H1 (cell line): ENCODE data around the gene SPAG17. TPM values are rescaled to one million over a fixed set of nuclear protein-coding genes. Genes with fewer than 3 reads are reported as not detected.

ENCODE experiments used
- CTCF ChIA-PET: fragments of 300-600 bp; sonication (Branson Sonifier 250); formaldehyde crosslinking; loops from one replicate; lab custom pipeline; 2021; ENCODE audit not compliant: partially characterized antibody; lab: Charles Lee
- POLR2A ChIA-PET: fragments of 300-600 bp; sonication (Branson Sonifier 250); formaldehyde crosslinking; loops from one replicate; lab custom pipeline; 2021; ENCODE audit warnings: inconsistent platforms; ENCODE audit not compliant: partially characterized antibody; lab: Charles Lee
- DNase-seq, 2 experiments: peaks; one replicate each; pipeline versions ENCODE4 v3.0.0 to v3.0.0-alpha.2; 2010 to 2022; ENCODE audit warnings: low spot score in 2 of 2, low read depth in 1 of 2, mixed read lengths in 1 of 2
- FAIRE-seq: peaks from 2 replicates; lab custom pipeline; 2011; peaks lifted over from hg19 to GRCh38; lab: Jason Lieb, UNC
- H2AFZ ChIP-seq: 2 replicates; pipeline ENCODE4 v1.8.1; 2012; ENCODE audit warnings: low read length, inconsistent platforms
- H2AK5ac ChIP-seq: 2 replicates; pipeline ENCODE4 v1.6.1; 2013; ENCODE audit warnings: low read depth, low read length
- H2BK120ac ChIP-seq: replicated peaks from 2 replicates; pipeline ENCODE3; 2013; ENCODE audit warnings: low read depth, low read length, inconsistent platforms
- H2BK12ac ChIP-seq: 2 replicates; pipeline ENCODE4 v1.6.1; 2013; ENCODE audit warnings: low read depth, low read length
- H2BK15ac ChIP-seq: 2 replicates; pipeline ENCODE4 v1.6.1; 2013; ENCODE audit warnings: low read length
- H2BK20ac ChIP-seq: 2 replicates; pipeline ENCODE4 v1.6.1; 2013; ENCODE audit warnings: low read length
- H2BK5ac ChIP-seq: 2 replicates; pipeline ENCODE4 v1.6.1; 2013; ENCODE audit warnings: low read depth, low read length
- H3K14ac ChIP-seq: 2 replicates; pipeline ENCODE4 v1.6.1; 2013; ENCODE audit warnings: inconsistent platforms; ENCODE audit not compliant: insufficient read length
- H3K18ac ChIP-seq: 2 replicates; pipeline ENCODE4 v1.6.1; 2013; ENCODE audit warnings: low read length; ENCODE audit errors: extremely low read depth
- H3K23ac ChIP-seq: 2 replicates; pipeline ENCODE4 v1.6.1; 2013; ENCODE audit warnings: inconsistent platforms; ENCODE audit not compliant: insufficient read length
- H3K23me2 ChIP-seq: 2 replicates; pipeline ENCODE4 v1.6.1; 2013; ENCODE audit warnings: low read depth, low read length
- H3K27ac ChIP-seq: 2 replicates; pipeline ENCODE4 v1.6.1; 2011; ENCODE audit warnings: low read depth, low read length, inconsistent platforms
- H3K27me3 ChIP-seq, 4 experiments: replicated peaks in 1 of 4; 1 replicate in 1 of 4; 2 replicates in 3 of 4; pipeline versions ENCODE4 v1.6.1 to v1.8.1; 2011 to 2013; ENCODE audit warnings: low read length in 3 of 4, mild to moderate bottlenecking in 3 of 4, inconsistent platforms in 2 of 4, mixed read lengths in 2 of 4, moderate library complexity in 1 of 4; ENCODE audit not compliant: control insufficient read depth in 3 of 4, insufficient read depth in 3 of 4; ENCODE audit errors: extremely low read depth in 1 of 4
- H3K36me3 ChIP-seq, 4 experiments: 2 replicates each; pipeline versions ENCODE4 v1.6.1 to v1.8.1; 2011 to 2013; ENCODE audit warnings: mild to moderate bottlenecking in 4 of 4, low read length in 3 of 4, moderate library complexity in 2 of 4, control low read depth in 1 of 4, inconsistent platforms in 1 of 4; ENCODE audit not compliant: insufficient read depth in 4 of 4, control insufficient read depth in 2 of 4
- H3K4ac ChIP-seq: replicated peaks from 2 replicates; pipeline ENCODE3; 2013; ENCODE audit warnings: low read length, low read depth, mixed read lengths, inconsistent platforms; ENCODE audit not compliant: insufficient read length
- H3K4me1 ChIP-seq, 4 experiments: replicated peaks in 1 of 4; 1 replicate in 1 of 4; 2 replicates in 3 of 4; pipeline versions ENCODE4 v1.6.1 to v1.8.1; 2011 to 2013; ENCODE audit warnings: low read length in 3 of 4, inconsistent platforms in 2 of 4, mixed read lengths in 1 of 4; ENCODE audit not compliant: insufficient read depth in 4 of 4, control insufficient read depth in 3 of 4
- H3K4me2 ChIP-seq, 2 experiments: 2 replicates each; pipeline versions ENCODE4 v1.6.1 to v1.8.1; 2011 to 2013; ENCODE audit warnings: low read depth in 2 of 2, low read length in 2 of 2, control low read depth in 1 of 2, inconsistent platforms in 1 of 2, mild to moderate bottlenecking in 1 of 2; ENCODE audit not compliant: insufficient read depth in 1 of 2
- H3K4me3 ChIP-seq, 4 experiments: fragments of 200-600, 300-600 bp in 1 of 4; sonication (generic), shearing (Covaris generic), sonication (Bioruptor Twin) in 1 of 4; 2 replicates each; pipeline versions ENCODE4 v1.5.1 to v1.8.1; 2011 to 2016; ENCODE audit warnings: low read length in 4 of 4, low read depth in 3 of 4, control low read depth in 2 of 4, inconsistent platforms in 2 of 4, mild to moderate bottlenecking in 2 of 4, mixed read lengths in 1 of 4, moderate library complexity in 1 of 4; ENCODE audit not compliant: insufficient read depth in 2 of 4; ENCODE audit errors: extremely low read depth in 1 of 4
- H3K56ac ChIP-seq: replicated peaks from 2 replicates; pipeline ENCODE3; 2013; ENCODE audit warnings: low read depth, mild to moderate bottlenecking, mixed read lengths, low read length, inconsistent platforms; ENCODE audit not compliant: insufficient read length
- H3K79me1 ChIP-seq: 2 replicates; pipeline ENCODE4 v1.6.1; 2013; ENCODE audit warnings: low read depth, low read length, control low read depth
- H3K79me2 ChIP-seq, 2 experiments: 2 replicates each; pipeline versions ENCODE4 v1.6.1 to v1.8.1; 2012 to 2013; ENCODE audit warnings: low read length in 2 of 2, mild to moderate bottlenecking in 2 of 2, inconsistent platforms in 1 of 2; ENCODE audit not compliant: insufficient read depth in 2 of 2, control insufficient read depth in 1 of 2
- H3K9ac ChIP-seq, 4 experiments: replicated peaks in 1 of 4; 1 replicate in 1 of 4; 2 replicates in 3 of 4; pipeline versions ENCODE4 v1.6.1 to v1.8.1; 2011 to 2013; ENCODE audit warnings: low read depth in 3 of 4, low read length in 3 of 4, control low read depth in 2 of 4, mild to moderate bottlenecking in 2 of 4, moderate library complexity in 2 of 4, inconsistent platforms in 1 of 4; ENCODE audit errors: extremely low read depth in 1 of 4
- H3K9me3 ChIP-seq, 2 experiments: 2 replicates each; pipeline versions ENCODE4 v1.6.1 to v1.8.1; 2012 to 2013; ENCODE audit warnings: mild to moderate bottlenecking in 2 of 2, moderate library complexity in 2 of 2, control low read depth in 1 of 2, inconsistent platforms in 1 of 2, low read depth in 1 of 2, low read length in 1 of 2, mixed read lengths in 1 of 2; ENCODE audit not compliant: insufficient read depth in 2 of 2
- H4K20me1 ChIP-seq, 2 experiments: replicated peaks in 1 of 2; 2 replicates each; pipeline versions ENCODE3 to v1.8.1; 2011 to 2013; ENCODE audit warnings: inconsistent platforms in 2 of 2, low read length in 2 of 2, mild to moderate bottlenecking in 1 of 2; ENCODE audit not compliant: insufficient read depth in 2 of 2, control insufficient read depth in 1 of 2
- H4K5ac ChIP-seq: 2 replicates; pipeline ENCODE4 v1.6.1; 2013; ENCODE audit warnings: low read length, low read depth, mixed read lengths, inconsistent platforms; ENCODE audit not compliant: insufficient read length
- H4K8ac ChIP-seq: 2 replicates; pipeline ENCODE4 v1.8.0; 2013; ENCODE audit warnings: mild to moderate bottlenecking, moderate library complexity, low read length, inconsistent platforms; ENCODE audit not compliant: insufficient read depth; ENCODE audit errors: extremely low read depth
- H4K91ac ChIP-seq: replicated peaks from 2 replicates; pipeline ENCODE3; 2013; ENCODE audit warnings: low read length, mixed read lengths, inconsistent platforms; ENCODE audit not compliant: insufficient read length
- CHD1 ChIP-seq: IDR thresholded peaks from 2 replicates; pipeline ENCODE4 v1.6.1; 2012; ENCODE audit warnings: low read depth, low read length, improper control_type of control experiment
- GABPA ChIP-seq: IDR thresholded peaks from 2 replicates; pipeline ENCODE4 v1.6.1; 2011; ENCODE audit warnings: mild to moderate bottlenecking, low read length, moderate library complexity, borderline replicate concordance; ENCODE audit not compliant: insufficient read depth
- GTF2F1 ChIP-seq: IDR thresholded peaks from 2 replicates; pipeline ENCODE4 v1.6.1; 2012; ENCODE audit warnings: low read depth, low read length, improper control_type of control experiment, borderline replicate concordance
- POLR2A ChIP-seq, 2 experiments: IDR thresholded peaks; 1 replicate in 1 of 2; 2 replicates in 1 of 2; pipeline ENCODE4 v1.6.1; 2011; ENCODE audit warnings: low read depth in 2 of 2, low read length in 2 of 2, mild to moderate bottlenecking in 2 of 2; ENCODE audit errors: control extremely low read depth in 1 of 2
- SAP30 ChIP-seq: fragments of 300-600 bp; sonication (generic); IDR thresholded peaks from 2 replicates; pipeline ENCODE4 v1.7.1; 2012; ENCODE audit warnings: low read length, moderate library complexity, mild to moderate bottlenecking, inconsistent platforms; ENCODE audit not compliant: insufficient read depth, insufficient replicate concordance
- WGBS, 2 experiments: shearing (Covaris generic) in 1 of 2; methylation state at CpG; one replicate each; pipeline versions ENCODE4 v1.1.6 to v1.1.7; 2013 to 2015; ENCODE audit warnings: low lambda C conversion rate in 2 of 2, mixed read lengths in 2 of 2, inconsistent platforms in 1 of 2, low coverage in 1 of 2, missing lambda C conversion rate in 1 of 2; ENCODE audit not compliant: insufficient replicate concordance in 2 of 2, insufficient coverage in 1 of 2, insufficient read length in 1 of 2; ENCODE audit errors: extremely low coverage in 1 of 2, missing lambda C conversion rate in 1 of 2; 5-methylcytosine and 5-hydroxymethylcytosine counted together
- polyA plus RNA-seq, 7 experiments: library from polyadenylated mRNA; depleted of rRNA in 3 of 7; stranded (reverse) in 5 of 7; unstranded in 2 of 7; fragments of >200 nt in 5 of 7; fragments of 200-250 nt in 2 of 7; gene quantifications; 1 replicate in 5 of 7; 2 replicates in 1 of 7; 4 replicates in 1 of 7; pipeline versions ENCODE4 v1.2.1 to v1.2.3, GENCODE V29; 2011 to 2013; ENCODE audit warnings: missing spikeins in 2 of 7, mixed read lengths in 2 of 7
- total RNA-seq: library from RNA; stranded (reverse); fragmentation: NEBNext Ultra II Directional; extraction: Animal tissue kit (Norgen Biotek cat#: 25700); gene quantifications from 2 replicates; pipeline ENCODE4 v1.2.1, GENCODE V29; 2021

Gene SPAG17
- total and polyA plus RNA-seq, 2 of the 8 experiments (the other 6 are each of a cell fraction or from before 2014, with no cell fraction given), result 0.56 to 0.62 TPM

DNA sequence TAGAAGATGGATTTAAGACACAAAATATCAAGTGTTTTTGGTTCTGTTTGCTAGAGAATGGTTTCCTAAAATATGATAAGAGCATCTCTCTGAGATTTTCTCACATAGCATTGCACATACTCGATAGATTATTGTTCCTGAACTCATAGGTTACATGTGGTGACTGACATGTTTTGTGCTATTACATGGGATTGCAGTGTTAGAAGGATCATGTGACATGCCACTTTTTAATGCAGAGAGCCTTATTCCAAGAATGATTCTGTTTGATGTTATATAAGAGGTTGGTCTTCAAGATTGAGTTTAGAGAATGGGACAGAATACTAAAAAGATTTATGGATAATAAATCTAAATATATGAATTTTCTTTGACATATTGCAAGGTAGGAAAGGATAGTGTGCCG, 34.4 kb upstream of the SPAG17 start:
- Histone ChIP-seq H2AK5ac (no peak overlapping the region), H4K20me1 (no peaks in the 10 kb centered on the region), H3K23me2 (peaks cover 2% of the 10 kb centered on the region; the same call in 1 of the 2 replicates), H4K91ac (no peak overlapping the region), H2BK15ac (no peak overlapping the region), H3K9ac (no peak overlapping the region), H2BK5ac (no peak overlapping the region), H3K56ac (no peak overlapping the region), H3K4me2 (no peak overlapping the region)
- CTCF ChIA-PET, result no interaction called here
- TF ChIP-seq GTF2F1 (no peak), SAP30 (no peak), CHD1 (no peak), POLR2A (IDR thresholded peaks at IDR 0.05; ENCODE audit: control extremely low read depth in 1 of 2, low read depth in 2 of 2, low read length in 2 of 2) (no peak), GABPA (no peak)
- TF ChIP-seq, all 59 proteins: peak for 0
- H2BK12ac ChIP-seq, result no peak overlapping the region
- no peak overlapping the region for H3K4ac ChIP-seq
- H3K23ac ChIP-seq, result no peak overlapping the region
- no peak overlapping the region for H4K5ac ChIP-seq
- H3K27ac ChIP-seq, result no peak overlapping the region
- no peaks in the 10 kb centered on the region for H3K36me3 ChIP-seq
- H3K4me3 ChIP-seq, result no peak overlapping the region
- H3K9me3 ChIP-seq, result no peaks in the 10 kb centered on the region
- no peaks in the 10 kb centered on the region for H3K79me2 ChIP-seq
- H3K79me1 ChIP-seq, result no peaks in the 10 kb centered on the region
- no peak overlapping the region for H4K8ac ChIP-seq
- no peaks in the 10 kb centered on the region for H3K4me1 ChIP-seq
- no peaks in the 10 kb centered on the region for H3K27me3 ChIP-seq
- DNase-seq, result no peak
- WGBS, 2 experiments, result 89% methylated on average over 2 of the region's 2 CpGs; no CpG with 5 or more reads in 1 of the 2 experiments
- H3K18ac ChIP-seq, result no peak overlapping the region
- no peak overlapping the region for H3K14ac ChIP-seq
- POLR2A ChIA-PET, result no interaction called here
- no peak overlapping the region for H2BK20ac ChIP-seq
- no peak for FAIRE-seq
- no peak overlapping the region for H2BK120ac ChIP-seq
- H2AFZ ChIP-seq, result no peak overlapping the region
